Activated CD8-positive, alpha-beta memory T cell treated with anti-CD3 and anti-CD28 coated beads for 1 hour (primary cell): ENCODE data around the gene HOXD8.

Experiments
- DNase-seq, 2 donors: peaks; one replicate each; pipeline ENCODE4 v3.0.0-alpha.2; 2020; ENCODE audit warnings: low read depth in 1 of 2; ENCODE audit errors: extremely low read depth in 1 of 2

The HOXD8 gene

DNA sequence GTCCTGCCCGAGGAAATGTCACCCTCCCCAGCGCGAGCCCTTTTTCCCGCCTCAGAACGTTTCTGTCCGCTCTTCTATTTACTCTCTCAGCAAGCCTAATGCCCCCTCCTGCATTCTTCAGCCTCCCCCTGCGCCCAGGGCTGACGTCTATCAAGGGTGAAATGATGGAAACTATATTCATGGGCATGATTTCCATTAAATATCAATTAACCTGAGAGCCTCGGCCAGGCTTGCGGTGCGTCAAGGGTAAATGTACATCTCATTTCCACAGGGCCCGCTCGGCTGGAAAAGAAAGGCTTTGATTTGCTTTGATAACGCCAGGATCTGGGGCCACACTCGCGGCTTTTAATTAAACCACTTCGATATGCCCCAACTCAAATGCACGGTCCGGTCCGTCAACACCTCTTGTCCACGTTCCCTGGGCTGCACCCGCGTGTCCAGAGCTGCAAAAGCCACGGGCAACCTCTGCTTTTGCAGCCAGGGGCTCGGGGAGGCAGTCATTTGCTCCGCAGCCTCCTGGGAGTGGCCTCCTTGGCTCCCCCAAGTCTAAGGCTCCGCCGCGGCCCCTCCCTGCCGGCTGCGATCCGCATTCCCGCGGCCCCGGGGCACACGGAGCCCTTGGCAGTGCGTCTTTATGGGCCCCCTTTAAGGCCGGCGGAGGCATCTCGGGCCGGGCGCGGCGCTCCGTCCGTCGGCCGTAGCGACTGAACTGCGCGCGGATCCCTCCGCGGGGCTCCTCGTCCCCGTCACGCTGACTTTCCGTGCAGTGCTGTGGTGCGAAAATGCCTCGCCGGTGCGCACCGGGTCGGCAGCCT is at the start of gene HOXD8:
HOXD8 (plus strand) TSS at position 724 of the 815 bp plus-strand sequence. CDS start 662 bp downstream, outside the sequence.
- DNase-seq: no peak

DNA sequence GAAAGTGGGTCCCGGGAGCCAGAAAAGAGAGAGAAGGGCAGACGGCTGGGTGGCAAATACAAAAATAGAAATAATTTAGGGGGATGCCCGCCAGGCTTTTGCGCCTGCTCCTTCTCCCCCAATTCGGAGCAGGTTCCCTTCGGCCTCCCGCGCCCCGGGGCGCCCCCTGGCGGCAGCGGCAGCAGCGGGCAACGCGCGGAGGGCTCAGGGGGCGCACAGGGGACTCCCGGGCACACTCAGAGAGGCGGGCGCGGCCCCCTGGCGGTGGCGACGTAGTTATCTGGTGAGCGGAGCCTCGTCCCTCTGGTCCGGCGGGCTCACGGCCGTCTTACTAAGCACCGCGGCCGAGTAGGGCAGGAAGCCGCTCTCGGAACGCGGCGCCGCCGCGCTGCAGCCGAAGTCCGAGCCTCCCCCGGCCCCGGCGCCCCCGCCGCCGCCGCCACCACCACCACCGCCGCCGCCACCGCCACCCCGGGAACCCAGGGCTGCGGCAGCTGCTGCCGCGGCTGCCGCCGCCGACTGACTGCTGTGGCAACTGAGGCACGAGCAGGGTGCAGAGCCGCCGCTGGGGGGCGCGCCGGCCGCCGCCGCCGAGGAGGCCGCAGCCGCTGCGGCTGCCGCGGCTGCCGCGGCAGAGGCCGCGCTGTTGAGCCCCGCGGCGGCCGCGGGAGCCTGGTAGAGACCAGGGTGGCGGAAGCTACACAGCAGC is 49.5 kb upstream of the HOXD8 start:
- no peak for DNase-seq

DNA sequence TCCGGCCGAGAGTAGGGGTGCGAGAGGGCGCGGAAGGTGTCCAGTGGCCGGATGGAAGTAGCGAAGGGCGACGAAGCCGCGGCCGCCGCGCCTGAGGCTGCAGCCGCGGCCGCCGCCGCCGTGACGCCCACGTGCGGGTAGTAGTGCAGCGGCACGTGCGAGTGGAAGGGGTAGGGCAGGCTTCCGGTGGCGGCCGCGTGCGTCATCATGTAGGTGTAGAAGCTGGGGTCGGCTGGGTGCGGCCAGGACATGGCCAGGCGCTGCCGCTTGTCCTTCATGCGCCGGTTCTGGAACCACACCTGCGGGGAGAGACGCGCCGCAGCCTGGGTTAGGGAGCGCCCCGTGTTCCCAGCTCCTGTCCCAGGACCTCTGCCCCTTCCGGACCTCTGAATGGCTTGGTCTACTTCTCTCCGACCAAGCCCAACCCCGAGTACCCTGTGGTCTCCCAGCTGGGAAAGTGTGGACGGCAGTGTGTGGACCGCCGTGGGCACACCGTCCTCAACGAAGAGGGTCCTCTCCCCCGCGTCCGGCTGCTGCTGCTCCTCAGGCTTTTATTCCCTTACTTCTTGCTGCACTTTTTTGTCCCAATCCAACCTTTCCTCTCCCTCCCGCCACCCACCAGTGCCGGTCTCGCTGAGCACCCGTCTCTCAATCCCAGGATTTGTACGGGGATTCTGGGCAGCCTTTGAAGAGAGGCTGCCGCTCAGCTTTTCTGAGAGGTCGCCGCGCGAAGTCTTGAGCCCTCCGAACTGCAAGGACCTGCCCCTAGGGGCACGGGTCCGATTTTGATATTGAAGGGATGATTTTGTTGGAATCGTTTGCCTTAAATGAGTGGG is 48.7 kb upstream of the HOXD8 start:
- DNase-seq: no peak

DNA sequence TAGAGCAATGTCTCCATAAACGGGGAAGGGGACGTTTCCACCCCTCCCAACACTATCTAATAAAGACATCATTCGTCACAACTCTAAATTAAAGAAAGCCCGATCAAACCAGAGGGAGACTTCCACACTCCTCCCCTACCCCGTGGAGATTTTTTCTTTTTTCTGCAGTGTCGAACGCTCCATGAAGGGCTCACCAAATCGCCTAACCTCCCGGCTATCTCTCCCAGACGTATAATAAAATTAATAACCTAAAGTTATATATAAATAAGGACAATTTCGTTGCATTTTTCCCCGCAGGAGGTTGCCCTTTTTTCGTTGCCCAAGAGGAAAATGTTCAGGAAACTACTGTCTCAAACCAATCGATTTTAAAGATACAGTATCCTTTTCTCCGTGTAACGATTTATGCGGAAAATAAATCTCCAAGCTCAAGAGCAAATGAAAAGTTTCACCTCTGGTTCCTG is 48.1 kb upstream of the HOXD8 start:
- DNase-seq: no peak

DNA sequence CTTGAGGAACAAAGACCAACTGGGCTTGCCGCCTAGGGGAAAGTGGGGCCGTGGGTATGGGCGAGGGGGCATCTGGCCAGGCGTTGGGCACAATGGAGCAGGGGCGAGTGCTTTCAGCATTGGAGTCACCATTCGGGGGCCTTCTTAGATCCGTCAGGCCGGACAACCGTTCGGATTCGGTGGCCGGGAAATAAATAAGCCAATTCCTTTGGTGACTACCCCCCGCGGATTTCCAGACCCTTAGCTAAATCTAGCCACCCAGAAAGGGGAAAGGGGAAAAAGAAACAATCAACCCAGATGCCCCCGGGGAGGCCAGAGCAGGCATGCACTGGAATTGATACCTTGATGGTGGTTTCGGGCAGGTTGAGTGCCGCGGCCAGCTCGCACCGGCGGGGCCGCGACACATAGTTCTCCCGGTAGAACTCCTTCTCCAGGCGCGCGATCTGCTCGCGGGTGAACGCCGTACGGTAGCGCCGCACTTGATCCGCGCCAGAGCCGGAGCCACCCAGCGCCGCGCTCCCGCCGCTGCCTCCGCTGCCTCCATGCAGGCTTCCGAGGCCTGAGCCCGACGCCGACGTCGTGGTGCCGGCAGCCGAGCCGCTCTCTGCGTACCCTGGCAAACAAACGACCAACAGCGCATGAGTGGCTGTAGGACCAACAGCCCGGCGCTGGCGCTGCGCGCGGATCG is 47.5 kb upstream of the HOXD8 start:
- DNase-seq: no peak

DNA sequence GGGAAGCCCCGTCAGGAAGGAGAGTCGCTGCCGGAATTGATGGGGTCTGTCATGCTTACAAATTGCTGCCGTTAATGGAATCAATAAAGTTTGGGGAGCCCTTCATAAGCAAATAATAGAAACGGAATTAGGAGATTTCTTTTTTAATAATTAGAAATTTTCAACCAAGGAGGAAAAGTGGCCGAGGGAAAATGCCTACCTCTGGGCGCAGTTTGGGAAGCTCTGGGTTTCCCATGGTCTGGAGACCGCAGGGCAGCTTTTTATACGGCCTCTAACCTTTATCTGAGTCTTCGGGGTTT is 47.0 kb upstream of the HOXD8 start:
- no peak for DNase-seq

DNA sequence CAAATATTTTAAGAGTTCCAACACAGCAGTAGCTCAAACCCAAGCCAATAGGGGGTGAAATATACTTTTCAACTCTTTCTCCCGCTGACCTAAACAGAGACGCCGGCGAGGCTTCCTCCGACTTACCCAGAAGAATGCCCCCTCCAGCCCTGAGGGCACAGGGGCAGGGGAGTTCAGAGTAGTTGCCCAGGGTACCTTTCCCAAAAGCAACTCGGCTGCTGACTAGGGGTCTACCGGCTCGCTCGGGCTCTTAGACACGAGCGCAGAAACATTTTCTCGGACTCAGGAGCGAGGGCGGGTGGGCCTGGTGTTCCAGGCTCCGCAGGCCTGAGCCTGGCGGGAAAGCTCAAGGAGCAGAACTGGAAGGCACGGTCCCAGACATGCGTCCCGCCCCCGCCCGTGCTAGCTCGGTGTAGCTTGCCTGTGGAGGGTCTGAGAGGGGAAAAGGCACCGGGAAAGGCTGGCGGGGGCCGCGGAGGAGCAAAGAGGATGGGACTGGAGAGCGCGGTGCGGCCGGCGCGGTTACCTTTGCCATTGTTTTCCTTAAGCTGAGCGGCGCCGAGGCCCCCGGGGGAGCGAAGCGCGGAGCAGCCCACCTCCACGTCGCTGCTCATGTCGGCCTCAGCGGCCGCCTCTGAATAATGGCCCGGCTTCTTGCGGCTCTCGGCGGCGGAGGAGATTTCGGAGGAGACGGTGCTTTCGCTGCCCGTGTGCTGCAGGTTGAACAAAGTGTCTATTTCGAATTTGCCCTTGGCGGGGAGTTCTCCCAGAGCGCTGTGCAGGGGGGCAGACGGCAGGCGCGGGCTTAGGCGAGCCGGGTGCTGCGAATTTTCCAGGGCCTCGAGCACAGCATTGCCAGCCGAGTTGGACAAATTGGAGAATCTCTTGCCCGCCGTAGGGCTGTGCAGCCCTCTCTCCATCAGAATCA is 46.4 kb upstream of the HOXD8 start:
- DNase-seq: no peak

DNA sequence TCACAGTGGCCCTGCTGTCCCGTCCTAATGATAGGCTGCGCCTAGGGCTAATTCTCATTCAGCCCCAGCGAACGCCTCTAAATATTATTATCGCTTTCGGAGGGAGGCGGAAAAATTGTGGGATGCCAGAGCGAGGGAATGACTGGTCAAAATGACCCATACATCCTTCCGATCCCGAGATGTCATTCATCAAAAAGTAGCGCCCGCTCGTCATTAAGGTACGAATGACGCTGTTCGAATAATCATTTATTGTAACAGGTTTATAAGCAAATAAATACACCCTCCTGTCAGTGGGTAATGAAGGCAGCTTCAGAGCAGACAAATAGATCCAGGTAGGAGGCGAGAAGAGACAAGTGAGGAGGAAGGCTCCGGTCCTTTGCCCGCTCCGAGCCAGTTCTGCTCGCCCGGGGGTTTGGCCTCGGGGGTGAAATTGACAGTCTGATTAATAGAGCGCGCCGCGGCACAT is 45.7 kb upstream of the HOXD8 start, which contains the start of gene EVX2:
EVX2 (minus strand) TSS at position 167 of the 466 bp plus-strand sequence. CDS start 186 bp downstream, outside the sequence.
- DNase-seq: no peak

DNA sequence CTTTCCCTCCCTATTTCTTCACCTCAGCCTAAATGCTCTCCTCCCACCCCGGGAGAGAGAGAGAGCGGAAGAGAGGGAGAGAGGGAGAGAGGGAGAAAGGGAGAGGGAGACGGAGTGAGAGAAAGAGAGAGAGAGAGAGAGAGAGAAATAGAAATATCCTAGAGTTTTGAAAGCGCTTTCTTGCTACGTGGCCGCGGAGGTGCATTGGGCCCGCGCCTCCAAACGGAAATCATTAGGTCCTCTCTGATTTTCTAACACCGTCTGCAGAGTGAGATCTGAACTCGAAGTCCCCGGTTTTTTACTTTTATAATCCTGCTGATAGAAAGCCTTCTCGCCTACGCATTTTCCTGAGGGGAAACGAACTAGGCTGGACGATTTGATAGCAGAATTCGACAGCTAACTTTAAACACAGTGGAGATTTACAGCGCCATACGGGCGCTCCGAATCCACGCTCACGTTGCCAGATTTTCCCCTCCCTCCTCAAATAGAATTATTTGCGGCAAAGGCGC is 44.8 kb upstream of the HOXD8 start:
- DNase-seq: no peak

DNA sequence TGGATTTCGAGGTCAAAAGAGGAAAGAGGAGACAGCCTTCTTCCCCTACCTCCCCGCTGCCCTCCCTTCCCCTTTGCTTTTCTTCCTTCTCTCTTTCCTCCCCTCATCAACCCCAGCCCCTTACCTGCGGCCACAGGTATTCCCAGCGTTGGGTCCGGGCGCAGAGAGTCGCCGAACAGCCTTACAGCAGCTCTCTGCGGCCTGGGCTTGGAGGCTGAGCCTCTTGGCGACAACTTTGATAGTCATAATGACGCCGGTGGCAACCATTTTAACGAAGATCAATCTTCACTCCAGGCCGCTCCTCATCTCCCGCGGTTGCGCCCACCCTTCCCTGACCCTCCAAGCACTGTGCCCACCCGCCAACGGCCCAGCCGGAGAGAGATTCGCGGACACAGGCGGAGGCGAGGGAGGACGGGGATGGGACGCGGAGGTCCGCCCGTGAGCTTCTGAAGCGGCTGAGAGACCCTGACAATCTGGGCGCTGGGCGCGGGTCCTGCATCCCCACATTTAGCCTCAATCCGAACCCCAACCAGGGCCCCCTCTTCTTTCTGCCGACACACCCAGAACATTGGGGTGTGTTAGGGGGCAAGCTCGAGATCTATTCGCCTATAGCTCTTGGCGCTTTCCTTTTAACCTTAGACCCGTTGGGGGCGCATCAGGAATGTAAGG is 44.3 kb upstream of the HOXD8 start:
- no peak for DNase-seq

DNA sequence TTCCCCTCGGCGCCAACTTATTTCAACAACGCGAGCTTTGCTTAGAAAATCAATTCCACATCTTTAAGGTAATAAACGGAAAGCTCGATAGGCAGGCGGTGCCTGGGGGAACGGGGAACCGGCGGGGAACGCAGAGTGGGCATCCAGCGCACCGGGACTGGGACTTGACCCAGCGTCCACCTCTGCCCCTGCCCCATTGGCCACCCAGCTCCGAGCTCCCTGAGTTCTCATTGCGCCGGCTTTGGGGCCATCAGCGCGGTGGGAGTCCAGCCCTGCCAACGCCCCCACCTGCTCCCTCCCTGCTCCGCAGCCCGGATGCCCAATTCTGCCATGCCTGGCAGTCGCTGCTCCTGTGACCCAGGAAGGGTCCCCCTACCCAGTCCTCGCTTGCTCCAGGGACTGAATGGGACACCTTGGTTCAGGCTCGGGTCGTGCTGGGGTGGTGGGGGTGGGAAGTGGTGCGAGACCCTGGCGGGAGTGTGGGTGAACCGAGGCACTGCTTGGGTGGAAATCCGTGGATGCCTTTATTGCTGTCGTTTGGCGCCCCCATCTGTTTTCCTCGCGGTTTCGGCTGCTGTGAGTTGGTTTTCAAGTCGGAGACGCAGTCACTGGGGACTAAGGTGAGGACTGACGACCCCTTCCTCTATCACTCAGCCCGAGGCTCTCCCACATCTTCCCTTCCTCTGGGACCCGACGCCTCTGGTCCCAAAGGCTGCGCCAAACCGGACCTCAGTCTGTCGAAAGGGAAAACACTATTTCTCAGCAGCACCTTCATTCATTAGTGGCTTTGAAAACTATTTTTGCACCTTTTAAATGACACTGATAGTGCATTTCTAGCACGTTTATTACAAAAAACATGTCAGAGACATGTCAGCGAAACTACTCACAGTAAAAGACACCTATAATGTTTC is 43.4 kb upstream of the HOXD8 start:
- DNase-seq: no peak

DNA sequence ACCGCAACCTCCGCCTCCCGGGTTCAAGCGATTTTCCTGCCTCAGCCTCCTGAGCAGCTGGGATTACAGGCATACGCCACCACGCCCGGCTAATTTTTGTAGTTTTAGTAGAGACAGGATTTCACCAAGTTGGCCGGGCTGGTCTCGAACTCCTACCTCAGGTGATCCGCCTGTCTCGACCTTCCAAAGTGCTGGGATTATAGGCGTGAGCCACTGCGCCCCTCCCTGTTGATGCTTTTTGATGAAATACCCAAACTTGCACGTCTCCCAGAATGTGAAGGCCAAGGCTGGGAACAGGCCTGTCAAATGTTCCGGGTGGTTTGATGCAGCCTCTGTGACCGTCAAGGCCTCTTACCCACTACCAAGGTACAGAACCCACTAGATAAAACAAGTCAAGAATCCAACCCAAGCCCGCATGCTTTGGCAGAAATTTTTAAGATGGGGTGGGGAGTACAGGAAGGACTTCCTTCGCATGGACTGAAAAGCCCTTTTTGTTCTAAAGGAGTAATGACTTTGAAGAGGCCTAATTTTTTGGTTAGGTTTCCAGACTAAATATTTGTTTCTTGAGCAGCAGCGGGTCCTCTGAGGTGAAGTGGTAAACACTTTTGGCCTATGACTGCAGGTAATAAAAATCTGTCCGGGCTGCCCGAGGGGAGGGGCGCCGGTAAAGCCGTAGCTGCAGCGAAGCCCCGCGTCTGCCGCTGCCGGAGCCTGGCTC is 42.0 kb upstream of the HOXD8 start:
- DNase-seq: no peak

DNA sequence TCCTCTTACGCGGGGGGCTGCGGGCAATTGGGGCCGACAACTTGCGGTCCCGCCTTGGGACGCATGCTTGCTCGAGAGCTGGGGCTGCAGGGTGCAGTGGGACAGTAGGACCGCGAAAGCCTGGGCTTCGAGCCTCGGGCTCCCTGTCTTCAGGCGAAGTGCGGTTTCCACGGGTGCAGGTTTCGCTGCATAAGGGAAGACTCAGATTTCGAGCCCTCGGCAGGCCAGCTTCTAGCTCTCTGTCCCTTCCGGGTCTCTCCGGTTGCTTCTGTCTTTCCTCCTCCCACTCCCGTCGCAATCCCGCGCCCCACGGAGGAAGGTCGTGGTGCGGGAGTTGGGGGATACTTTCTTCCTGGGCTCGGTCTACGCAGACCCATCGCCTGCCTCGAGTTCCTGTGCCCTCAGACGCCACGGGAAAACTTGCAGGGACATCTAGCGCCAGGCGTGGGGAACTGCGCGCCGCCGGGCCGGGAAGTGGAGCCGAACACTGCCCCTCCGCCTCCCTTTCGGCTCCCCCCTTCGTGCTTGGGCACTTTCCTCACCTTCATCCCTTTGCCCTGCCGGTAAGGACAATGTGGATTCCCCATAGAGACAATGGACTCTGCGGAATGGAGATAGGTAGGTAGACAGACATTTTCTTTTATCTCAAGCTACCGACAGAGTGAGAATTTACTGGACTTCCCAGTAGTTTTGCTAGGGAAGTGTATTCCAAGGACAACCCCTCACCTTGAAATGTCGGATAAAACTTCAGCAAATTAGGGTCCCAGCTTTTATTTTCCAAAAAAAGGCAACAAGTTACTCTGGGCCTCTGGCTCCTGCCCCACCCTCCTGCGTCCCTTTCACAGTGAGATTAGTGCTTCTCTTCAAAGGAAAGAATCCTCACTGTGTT is 41.2 kb upstream of the HOXD8 start:
- DNase-seq: no peak

DNA sequence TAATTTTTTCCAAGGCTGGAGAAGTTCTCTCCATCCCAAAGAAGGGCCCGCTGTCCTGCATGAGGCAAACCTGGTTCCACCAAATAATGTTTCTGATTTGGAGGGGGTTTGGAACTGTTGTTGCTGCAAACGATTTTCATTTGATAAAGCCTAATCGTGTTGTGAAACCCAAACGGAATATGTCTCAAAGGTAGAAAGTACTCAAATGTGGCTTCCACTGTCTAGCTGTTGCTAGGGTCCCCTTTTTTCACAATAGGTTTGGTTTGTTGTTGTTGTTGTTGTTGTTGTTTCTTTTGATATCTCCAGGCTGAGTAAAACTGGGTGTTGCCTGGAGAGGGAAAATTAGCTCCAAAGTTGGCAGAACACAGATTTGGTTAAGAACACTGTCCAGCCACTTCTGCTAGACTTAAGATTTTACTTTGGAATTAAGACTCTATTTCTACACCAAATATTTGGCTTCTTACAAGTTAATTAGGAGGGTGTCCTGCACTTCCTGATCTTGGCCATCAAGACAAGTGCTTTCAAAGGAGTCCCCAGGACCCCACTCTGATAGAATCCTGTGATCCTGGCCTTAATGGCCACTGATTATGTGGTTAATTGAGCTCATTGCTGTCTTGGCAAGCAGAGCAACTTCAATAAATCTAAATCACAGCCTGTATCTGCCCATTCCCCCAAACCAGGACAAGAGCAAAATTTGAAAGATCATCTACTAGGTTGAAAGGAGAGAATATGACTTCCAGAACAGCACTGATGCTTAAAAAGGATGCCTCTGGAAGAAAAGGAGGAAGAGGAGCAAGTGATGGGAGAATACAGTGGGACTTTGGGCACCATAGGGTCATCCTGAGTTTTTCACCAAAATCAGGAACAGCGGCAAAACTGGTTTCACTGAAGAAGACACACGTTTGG is 40.3 kb upstream of the HOXD8 start:
- no peak for DNase-seq

DNA sequence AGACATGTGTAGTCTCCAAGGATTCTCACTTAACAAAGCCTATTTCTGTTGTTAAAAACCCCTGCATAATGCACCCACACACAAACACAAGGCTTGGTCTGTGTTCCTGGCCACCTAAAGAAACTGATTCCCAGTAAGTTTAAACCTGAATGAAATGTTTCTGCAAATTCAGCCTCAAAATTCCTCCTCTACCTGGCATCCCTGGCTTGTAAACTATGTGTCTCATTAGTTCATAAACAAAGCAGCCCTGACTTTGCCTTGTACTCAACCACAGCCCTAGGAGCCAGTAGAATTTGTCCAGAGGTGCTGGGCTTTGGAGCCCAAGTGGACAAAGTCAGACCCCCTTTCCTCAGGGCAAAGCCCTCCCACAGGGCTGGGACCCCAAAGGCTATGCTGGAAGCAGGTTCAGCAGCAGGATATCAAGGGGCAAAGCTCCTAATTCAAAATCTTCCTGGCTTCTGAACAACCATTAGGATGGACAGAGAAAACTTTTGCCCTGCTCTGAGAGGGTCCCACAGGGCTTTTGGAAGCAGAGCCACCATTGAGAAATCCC is 39.6 kb upstream of the HOXD8 start:
- DNase-seq: no peak
